ENCODE results near the gene CELSR1.
"Not testable (repeated sequence)": the region's sequence is repeated elsewhere in the genome, so short reads cannot be mapped to it uniquely, and the experiment has no call there.

Gene CELSR1

DNA sequence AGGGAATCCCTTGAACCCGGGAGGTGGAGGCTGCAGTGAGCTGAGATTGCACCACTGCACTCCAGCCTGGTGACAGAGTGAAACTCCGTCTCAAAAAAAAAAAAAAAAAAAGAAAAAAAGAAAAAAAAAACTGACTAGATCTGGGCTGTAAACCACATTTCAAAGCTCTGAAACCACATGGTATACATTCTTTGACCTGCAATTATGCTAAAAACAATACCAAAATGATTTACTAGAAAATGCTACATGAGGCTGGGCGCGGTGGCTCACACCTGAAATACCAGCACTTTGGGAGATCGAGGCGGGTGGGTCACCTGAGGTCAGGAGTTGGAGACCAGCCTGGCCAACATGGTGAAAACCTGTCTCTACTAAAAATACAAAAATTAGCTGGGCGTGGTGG lies 133.5 kb downstream of the CELSR1 start:
- not testable (repeated sequence) for DNase-seq (ENCODE audit: low read depth in 3 of 3)

DNA sequence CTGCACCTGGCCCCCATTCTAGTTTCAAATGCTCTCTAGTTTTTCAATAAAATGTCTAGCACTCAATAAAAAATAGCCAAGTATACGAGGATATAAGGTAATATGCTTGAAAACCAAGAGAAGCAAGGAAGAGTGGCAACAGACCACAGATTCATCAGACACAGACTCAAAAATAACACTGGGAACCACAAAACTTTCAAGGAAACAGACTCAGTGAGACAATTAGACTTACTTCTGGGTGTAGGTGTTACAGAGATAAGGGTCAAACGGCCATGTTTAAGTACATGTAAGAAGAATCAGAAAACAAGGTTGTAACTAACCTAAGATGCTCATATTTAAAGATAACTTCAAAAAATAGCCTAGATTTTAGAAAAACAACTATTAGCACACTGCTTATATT lies 134.9 kb downstream of the CELSR1 start:
- DNase-seq (ENCODE audit: low read depth in 3 of 3), result no peak

DNA sequence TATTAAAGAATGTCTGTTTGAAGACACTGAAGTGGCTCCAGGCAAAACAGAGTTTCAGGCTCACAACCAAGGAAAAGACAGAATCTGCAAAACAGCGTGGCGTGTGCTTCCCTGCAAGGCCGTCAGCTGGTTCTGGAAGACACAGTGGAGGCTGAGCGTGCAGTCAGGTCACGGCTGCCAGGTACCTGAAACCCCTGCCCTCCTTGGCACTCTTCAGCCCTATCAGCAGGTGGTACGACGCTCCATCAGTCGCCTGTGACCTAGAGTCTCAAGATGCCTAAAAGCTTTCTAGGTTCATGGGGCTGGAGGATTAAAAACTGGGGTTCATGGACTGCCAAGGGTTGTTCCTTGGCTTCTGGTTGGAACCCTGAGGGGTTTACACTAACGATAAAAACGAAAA lies 136.1 kb downstream of the CELSR1 start:
- no peak for DNase-seq (ENCODE audit: low read depth in 3 of 3)

DNA sequence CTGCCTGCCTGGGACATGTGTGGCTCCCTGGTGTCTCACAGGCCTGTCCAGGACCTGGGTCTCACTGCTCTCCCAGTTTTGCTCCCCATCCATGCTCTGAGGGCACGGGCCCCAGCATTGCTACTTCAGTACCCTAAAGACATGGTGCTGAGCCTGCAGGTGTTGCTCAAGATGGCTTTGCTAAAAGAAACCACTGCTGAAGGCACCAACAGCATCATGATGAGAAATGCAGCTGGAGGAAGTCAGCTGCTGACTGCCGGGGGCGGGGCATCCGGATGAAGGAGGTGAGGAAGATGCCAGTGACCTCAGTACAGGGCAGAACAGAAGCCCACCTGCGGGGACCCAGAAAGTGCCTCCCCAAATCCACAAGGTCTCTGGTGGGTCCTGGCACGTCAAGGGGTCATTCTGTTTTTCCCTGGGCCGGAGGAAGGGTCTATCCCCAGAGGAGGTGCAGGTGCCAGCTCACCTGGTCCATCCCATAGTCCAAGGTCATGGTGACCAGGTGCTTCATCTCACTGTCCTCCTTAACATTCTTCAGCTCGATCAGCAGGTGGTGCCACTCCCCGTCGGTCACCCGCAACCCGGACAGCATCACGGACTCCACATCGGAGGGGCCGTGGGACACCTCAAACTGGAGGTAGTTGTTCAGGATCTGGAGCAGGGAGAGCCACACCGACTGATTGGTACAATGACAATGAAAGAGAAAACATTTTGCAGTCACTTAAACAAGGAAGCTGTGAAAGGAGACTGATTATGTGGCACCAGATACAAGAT lies 138.0 kb downstream of the CELSR1 start:
- no peak for DNase-seq (ENCODE audit: low read depth in 3 of 3)

DNA sequence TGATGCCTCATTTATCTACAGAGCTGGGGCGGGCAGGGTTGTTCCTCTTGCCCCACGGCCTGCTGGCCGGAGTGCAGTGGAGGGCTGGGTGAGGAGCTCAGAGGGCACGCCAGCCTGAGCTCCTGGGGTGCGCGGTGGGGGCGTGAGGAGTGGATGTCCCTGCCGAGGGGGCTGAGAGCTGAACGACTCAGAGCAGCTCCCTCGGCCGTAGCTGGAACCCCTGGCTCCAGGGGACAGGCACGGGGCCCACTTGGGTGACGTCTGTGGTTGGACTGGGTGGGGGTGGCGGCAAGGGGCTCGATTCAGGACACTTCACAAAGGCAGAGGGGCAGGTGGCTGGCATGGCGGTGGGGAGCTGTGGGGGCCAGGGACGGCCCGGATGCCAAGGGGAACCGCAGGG lies 139.5 kb downstream of the CELSR1 start:
- DNase-seq (ENCODE audit: low read depth in 3 of 3), result no peak

DNA sequence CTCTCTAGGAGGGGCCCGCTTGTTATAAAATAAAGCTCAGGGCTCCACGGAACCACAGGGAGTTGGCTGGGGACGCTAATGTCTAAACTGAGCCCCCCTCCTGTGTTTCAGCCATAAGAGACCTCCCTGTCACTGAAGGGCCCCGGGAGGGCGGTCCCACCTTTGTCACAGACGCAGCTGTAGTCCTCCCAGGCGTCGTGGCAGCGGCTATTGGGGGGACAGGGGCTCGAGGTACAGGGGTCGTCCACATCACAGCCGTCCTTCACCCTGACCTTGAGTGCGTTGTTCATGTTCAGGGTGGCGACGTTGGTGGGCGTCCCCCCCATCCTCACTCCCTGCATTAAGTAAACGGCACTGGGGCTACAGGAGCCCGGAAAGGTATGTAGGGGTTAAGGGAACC lies 139.9 kb downstream of the CELSR1 start:
- no peak for DNase-seq (ENCODE audit: low read depth in 3 of 3)

DNA sequence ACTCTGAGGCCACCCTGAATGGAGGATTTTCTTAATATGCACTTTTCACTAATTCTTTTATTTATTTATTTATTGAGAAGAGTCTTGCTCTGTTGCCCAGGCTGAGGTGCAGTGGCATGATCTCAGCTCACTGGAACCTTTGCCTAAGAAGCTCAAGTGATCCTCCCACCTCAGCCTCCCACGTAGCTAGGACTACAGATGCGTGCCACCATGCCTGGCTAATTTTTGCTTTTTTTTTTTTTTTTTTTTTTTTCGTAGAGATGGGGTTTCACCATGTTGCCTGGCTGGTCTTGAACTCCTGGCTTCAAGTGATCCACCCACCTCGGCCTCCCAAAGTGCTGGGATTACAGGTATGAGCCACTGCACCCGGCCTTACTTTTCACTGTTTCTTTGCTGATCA lies 140.4 kb downstream of the CELSR1 start:
- not testable (repeated sequence) for DNase-seq (ENCODE audit: low read depth in 3 of 3)

DNA sequence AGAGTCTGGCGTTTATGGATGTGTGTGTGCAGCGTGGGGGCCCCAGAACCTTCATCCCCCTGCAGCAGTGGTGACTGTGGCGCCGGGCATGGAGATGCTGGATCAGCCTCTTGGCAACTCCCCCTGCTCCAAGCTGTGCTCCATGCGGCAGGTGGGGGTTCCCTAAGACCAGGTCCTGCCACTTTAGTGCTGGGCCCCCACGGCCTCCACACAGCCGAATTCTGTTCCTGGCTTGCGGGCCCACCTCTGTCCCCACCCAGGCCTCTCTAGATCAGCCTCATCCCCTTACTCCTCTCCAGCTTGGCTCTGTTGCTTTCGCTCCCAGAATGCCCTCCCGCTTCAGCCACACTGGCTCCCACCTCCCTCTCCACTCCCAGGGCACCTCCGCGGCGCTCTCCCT lies 142.3 kb downstream of the CELSR1 start:
- no peak for DNase-seq (ENCODE audit: low read depth in 3 of 3)

DNA sequence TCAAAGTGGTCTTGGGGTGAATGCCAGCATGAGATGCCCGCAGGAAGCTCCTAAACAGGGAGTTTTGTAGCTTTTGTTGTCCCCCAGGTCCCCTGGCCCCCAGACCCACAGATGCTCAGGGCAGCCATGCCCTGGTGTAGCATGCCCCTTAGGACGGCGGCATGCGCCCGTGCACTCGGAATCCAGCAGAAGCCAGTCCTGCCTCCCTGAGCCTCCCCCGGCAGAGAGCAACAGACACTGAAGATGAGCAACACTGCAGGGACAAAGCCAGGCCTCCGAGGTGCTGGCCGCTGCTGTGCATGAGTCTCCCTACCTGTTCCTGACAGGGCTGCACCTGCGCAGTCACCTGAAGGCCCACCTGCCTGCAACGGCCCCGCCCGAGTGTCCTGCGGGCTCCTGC lies 142.8 kb downstream of the CELSR1 start:
- DNase-seq (ENCODE audit: low read depth in 3 of 3), result no peak

DNA sequence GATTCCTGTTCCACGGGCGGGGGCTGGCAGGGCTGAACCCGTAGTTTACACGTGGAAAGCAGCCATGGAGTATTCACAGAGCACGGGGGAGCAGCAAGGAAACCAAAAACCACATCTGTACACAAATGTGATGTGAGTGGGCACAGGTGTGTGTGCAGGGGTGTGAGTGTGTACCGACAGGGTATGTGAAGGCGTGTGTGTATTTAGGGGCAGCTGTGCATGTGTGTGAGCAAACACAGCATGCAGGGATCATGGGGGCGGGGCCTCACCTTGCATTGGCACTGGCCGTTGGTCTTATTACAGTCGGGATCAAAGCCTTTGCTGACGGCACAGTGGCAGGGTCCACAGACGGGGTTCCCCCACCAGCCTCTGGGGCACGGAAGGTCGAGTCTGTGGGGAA lies 143.5 kb downstream of the CELSR1 start:
- DNase-seq (ENCODE audit: low read depth in 3 of 3), result no peak

DNA sequence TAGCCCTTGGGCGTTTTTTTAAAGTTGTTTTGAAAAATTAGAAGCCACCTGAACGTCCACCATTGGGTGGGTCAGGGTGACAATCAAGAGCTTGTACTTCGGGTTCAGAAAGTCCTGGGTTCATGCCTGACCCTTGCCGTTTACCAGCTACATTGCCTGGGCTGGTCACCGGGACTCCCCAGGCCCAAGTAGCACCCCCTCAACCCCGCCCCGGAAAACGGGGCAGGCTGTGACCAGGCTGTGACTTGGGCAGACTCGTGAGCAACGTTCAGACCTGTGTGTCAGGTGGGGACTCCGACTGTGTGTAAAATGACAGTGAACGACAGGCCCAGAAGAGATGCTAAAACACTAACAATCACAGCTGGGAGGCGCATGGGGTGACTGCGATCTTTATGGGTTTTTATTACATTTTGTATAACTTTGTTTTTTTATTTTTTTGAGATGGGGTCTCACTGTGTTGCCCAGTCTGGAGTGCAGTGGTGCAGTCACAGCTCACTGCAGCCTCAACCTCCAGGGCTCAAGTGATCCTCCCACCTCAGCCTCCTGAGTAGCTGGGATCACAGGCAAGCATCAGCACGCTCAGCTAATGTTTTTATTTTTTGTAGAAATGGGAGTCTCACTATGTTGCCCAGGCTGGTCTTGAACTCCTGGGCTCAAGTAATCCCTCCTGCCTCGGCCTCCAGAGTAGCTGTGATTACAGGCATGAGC lies 145.1 kb downstream of the CELSR1 start:
- DNase-seq (ENCODE audit: low read depth in 3 of 3), result no peak

DNA sequence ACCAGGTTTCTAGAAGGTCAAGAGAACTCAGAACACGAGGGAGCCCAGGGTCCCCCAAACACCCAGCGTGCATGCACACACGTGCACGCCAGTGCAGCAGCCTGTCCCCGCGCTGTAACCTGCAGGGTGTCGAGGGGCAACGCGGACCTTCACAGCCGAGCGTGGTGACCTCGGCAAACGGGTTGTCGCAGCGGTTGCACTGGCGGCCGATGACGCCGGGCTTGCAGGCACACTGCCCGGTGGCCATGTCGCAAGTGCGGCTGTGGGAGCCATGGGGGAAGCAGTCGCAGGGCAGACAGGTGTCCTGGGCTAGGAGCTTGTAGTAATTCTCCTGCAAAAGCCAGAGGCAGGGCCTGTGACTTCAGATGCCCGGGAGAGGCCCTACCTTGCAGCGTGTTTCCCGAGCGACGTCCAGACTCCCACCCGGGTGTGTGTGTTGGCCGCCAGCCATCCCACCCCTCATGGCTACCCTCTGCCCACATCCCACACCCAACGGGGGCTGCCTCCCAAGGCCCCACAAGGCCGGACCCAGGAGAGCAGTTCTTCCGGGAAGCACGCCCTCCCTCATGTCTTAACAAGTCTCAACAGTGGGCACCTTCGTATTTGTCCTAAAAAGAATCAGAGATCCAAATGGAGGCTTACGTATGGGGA lies 145.8 kb downstream of the CELSR1 start:
- no peak for DNase-seq (ENCODE audit: low read depth in 3 of 3)

DNA sequence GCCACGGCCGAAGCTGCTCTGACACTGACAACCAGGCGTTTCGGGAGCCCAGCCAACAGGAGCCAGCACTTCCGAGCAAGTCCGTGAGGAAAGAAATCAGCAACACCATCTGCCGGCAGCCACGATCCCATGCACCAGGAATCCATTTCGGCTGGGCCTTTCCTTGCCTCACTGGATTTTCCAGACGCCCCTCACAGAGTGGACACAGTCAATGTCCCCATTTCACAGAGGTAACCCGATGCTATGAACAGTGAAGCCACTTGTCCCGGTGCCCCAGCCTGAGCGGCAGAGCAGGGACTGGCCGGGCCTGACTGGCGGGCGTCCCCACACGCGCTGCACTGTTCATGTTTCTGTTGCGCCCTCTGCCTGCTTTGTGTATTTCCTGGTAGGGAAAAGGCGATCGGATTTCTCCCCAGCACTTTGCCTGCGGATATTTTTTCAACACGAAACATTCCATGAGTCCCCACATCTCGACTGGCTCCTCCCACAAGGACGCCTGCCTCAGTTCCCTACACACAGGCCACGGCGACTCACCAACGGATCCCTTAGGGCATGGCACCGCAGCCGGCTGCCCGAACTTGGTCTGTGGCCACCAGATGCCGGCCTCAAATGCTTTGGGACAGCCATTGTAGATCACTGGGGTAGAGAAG lies 146.6 kb downstream of the CELSR1 start:
- DNase-seq (ENCODE audit: low read depth in 3 of 3), result no peak

DNA sequence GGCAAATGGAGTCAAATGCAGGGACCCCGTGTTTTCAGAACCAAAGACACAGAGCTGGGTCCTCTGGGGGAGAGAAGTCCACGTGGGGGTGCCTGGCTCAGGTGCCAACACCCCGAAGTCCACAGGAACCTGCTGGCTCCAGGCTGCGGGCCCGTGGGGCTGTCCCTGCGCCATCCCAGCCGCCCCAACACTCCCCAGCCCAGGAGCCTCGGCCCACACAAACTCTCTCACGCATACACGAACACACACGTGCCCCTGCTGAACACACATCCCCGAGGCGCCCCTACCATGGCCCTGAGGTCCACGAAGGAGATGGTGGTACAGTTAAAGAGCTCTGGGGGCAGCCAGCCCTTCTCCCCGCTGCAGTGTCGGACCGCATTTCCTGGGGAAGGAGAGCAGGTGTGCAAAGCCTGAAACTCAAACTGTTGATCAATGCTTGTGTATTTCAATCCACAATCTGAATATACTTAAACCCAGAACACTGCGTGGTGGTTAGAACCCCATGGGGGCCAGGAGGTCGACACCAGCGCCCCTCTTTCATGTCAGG lies 147.2 kb downstream of the CELSR1 start:
- no peak for DNase-seq (ENCODE audit: low read depth in 3 of 3)

DNA sequence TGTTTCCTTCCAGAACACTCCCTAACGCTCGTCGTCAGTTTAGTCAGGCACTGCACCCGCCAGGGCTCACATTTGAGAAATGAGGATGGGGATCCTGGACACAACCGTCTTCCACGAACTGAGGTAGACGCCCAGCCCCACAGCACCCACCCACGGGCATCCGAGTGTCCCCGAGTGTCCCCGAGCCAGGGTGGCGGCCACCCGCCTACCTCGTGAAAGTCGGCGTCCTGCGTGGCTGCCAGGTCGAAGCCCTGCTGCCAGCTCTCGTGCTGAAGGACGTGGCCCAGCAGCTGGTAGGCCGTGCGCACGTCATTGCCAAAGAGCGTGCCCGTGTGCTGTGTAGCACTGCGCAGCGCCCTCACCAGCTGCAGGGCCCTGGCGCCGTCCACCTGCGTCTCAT lies 148.3 kb downstream of the CELSR1 start:
- DNase-seq (ENCODE audit: low read depth in 3 of 3), result no peak

DNA sequence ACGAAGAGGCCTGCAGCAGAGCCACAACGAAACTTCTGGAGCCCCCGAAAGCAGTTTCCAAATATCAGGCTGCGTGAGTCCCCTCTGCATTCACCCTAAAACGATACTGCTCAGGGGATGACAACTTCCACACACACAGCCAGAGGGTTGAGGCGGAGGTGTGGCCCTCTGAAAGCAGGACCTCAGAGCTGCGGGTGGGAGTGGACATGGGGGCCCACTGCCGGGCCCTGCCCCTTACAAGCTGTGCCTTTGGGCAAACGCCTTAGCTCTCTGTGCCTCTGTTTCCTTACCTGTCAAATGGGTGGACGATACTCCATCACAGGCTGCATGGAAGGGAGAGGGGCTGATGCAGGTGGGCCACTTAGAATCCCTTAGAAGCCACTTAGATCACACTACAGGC lies 148.8 kb downstream of the CELSR1 start:
- DNase-seq (ENCODE audit: low read depth in 3 of 3), result no peak

DNA sequence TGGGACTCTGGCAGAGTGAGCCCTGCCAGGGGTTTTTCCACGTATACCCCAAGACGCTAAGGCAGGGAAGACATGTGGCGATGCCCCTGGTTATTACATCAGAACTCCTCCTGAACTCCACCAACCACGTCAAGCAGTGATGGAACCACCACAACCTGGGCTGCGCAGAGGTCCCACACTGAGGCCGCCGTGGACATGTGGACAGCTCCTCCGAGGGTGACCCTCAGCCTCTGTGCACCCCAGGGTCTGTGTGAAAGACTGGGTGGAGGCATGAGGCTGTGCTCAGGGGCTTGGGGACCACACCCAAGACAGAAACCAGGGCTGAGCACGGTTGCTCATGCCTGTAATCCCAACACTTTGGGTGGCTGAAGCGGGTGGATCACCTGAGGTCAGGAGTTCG lies 149.7 kb downstream of the CELSR1 start:
- DNase-seq (ENCODE audit: low read depth in 3 of 3), result no peak

DNA sequence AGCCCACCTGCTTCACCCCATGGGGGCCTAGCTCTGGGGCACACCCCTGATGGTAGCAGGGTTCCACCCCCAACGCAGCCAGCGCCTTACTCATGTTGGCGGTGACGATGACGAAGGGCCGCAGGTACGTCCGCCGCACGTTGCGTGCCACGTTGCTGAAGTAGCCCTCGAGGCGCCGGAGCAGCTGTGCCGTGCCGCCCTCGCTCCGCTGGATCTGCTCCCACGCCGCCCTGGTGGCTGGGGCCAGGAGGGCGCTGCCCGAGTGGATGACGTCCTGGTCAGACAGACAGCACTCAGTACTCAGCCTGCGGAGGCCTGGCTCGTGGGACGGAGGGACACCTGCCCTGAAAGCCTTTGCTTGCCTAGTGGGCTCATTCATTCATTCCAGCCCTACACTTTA lies 151.1 kb downstream of the CELSR1 start:
- no peak for DNase-seq (ENCODE audit: low read depth in 3 of 3)

DNA sequence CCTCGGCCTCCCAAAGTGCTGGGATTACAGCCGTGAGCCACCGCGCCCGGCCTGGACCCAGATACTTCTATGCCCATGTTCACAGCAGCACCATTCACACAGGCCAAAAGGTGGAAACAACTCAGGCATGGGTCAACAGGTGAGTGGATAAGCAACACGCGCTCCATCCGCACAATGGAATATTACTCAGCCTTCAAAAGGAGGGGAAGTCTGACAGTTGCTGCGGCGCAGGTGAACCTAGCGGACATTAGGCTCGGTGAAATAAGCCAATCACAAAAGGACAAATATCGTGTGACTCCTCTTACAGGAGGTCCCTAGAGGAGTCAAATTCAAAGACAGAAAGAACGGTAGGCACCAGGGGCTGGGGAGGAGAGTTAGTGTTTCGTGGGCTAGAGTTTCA lies 154.9 kb downstream of the CELSR1 start:
- no peak for DNase-seq (ENCODE audit: low read depth in 3 of 3)

DNA sequence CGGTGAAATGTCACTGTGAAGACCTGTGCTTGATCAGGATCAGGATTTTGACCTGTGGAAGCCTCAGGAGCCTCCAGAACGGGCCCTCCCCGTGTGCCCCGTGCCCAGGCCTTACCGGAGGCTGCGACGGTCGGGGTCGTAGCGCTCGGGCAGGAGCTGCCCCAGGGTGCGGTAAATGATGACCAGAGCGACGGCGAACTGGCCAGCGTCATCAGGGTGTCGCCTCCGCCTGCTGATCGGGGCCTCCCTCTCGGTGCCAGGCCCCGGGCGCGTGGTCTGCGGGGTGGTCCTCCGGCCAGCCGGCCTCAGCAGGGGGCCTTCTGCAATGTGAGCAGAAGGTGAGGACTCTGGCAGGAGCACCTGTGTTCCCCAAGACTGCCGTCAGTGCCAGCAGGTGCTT lies 155.7 kb downstream of the CELSR1 start:
- no peak for DNase-seq (ENCODE audit: low read depth in 3 of 3)

DNA sequence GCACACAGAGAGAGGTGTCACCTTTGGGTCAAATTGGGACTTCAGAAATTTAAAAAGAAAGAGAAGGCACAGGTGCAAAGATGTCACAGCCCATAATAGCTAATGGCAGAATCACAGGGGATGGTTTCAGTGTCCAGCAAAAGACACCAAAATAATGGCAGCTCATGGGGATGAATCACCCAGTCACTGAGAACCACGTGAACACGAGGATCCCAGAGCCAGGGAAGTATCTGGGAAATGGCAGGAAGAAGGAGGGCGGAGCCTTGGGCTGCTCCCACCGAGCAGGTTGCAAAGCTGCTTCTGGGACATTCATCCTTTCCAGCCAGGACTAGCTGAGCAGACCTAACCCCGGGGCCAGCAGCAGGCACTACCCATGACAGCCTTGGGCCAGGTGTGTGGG lies 156.3 kb downstream of the CELSR1 start:
- no peak for DNase-seq (ENCODE audit: low read depth in 3 of 3)

DNA sequence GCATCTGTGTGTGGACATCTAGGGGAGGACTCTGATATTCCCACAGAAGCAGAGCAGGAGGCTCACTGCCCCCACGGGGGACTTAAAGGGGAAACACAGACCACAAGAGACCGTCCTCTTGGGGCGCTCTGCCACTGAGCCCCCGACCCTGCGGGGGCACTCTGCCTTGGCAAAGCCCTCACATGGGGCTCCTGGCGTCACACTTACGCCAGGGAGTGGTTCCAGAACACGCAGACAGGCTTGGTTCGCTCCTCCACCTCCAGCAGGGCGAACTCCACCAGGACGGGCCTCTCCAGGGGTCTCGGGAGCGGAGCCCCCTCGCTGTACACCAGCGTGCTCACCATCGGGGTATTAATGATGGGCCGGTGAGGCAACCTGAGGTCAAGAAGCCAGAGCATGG lies 156.8 kb downstream of the CELSR1 start:
- DNase-seq (ENCODE audit: low read depth in 3 of 3), result no peak

Data from stimulated activated CD4-positive, alpha-beta T cell treated with anti-CD3 and anti-CD28 coated beads, TNF-alpha, amount 100 ng/mL, for 48 hours (primary cell).